ENCODE results near the gene CBX4.

The CBX4 gene

DNA sequence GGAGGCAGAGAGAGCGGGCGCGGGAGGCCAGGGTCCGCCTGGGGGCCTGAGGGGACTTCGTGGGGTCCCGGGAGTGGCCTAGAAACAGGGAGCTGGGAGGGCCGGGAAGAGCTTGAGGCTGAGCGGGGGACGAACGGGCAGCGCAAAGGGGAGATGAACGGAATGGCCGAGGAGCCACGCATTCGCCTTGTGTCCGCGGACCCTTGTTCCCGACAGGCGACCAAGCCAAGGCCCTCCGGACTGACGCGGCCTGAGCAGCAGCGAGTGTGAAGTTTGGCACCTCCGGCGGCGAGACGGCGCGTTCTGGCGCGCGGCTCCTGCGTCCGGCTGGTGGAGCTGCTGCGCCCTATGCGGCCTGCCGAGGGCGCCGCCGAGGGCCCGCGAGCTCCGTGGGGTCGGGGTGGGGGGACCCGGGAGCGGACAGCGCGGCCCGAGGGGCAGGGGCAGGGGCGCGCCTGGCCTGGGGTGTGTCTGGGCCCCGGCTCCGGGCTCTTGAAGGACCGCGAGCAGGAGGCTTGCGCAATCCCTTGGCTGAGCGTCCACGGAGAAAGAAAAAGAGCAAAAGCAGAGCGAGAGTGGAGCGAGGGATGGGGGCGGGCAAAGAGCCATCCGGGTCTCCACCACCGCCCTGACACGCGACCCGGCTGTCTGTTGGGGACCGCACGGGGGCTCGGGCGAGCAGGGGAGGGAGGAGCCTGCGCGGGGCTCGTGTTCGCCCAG lies 1.2 kb upstream of the CBX4 start:
- TF ChIP-seq, protein P1, sequence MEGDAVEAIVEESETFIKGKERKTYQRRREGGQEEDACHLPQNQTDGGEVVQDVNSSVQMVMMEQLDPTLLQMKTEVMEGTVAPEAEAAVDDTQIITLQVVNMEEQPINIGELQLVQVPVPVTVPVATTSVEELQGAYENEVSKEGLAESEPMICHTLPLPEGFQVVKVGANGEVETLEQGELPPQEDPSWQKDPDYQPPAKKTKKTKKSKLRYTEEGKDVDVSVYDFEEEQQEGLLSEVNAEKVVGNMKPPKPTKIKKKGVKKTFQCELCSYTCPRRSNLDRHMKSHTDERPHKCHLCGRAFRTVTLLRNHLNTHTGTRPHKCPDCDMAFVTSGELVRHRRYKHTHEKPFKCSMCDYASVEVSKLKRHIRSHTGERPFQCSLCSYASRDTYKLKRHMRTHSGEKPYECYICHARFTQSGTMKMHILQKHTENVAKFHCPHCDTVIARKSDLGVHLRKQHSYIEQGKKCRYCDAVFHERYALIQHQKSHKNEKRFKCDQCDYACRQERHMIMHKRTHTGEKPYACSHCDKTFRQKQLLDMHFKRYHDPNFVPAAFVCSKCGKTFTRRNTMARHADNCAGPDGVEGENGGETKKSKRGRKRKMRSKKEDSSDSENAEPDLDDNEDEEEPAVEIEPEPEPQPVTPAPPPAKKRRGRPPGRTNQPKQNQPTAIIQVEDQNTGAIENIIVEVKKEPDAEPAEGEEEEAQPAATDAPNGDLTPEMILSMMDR (IDR thresholded peaks at IDR 0.05; ENCODE audit: low read depth, low read length), result no peak; the same call in 1 of the 2 replicates
- DNase-seq (ENCODE audit: extremely low read depth, low read depth), result no peak

DNA sequence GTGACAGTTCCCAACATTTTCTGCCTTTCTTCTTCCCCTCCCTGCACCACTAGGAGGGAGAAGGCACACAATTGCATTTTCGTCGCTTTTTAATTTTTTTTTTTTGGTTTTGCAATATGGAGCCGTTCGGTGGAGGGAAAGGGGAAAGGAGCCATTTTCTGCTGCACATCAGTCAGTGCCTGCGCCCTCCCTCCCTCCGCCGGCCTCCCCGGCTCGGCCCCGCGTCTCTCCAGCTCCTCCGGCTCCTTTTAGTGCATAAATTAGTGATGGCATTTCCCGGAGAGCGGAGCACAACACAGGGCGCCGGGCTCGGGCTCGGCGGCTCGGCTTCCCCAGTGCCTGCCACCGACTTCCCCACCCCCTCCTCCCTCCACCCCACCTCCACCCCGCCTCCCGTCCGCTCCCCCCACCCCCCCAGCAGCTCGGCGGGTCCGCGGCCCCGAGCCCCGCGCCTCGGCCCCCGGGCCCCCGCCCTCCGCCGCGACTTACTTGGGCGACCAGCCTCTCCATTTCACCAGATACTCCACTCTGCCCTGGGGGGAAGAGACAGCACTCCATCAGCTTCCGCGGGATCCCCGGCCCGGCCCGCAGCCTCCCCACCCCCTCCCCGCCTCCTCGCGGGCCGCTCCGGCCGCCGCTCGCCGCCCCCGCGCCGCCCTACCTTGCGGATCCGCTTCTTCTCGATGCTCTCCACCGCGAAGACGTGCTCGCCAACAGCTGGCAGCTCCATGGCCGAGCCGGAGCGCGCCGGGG lies 542 bp downstream of the CBX4 start:
- DNase-seq (ENCODE audit: extremely low read depth, low read depth), result no peak
- TF ChIP-seq, protein P1 (IDR thresholded peaks at IDR 0.05; ENCODE audit: low read depth, low read length), result no peak; the same call in none of the 2 replicates

DNA sequence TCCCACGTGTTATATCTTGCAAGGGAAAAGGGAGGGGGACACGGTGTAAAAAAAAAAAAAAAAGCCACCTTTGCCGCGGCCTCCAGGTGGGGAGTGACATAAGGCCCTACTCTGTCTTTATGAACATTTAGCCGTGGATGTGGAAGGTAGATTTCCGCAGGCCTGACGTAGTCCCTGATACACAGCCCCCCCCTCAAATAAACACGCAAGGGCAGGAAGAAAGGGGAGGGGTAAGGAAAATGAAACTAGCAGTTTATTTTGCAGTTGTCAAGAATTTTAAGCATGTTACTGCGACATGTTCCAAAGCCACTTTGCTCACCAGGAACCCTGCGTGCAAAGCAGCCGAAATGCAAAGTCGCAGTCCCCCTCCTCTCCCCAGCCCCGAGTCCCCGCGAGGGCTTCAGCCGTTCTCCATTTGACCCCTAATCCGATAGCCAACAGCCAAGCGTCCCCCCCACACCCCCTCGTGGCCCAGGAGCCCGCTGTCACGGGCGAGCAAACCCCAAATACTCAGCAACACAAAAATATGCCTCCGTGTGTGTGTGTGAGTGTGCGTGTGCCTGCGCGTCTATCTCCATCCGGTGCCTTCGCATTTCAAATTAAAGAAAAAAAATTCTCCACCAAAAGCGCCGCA lies 1.2 kb downstream of the CBX4 start:
- no peak for DNase-seq (ENCODE audit: extremely low read depth, low read depth)
- TF ChIP-seq, protein P1 (IDR thresholded peaks at IDR 0.05; ENCODE audit: low read depth, low read length), result no peak

DNA sequence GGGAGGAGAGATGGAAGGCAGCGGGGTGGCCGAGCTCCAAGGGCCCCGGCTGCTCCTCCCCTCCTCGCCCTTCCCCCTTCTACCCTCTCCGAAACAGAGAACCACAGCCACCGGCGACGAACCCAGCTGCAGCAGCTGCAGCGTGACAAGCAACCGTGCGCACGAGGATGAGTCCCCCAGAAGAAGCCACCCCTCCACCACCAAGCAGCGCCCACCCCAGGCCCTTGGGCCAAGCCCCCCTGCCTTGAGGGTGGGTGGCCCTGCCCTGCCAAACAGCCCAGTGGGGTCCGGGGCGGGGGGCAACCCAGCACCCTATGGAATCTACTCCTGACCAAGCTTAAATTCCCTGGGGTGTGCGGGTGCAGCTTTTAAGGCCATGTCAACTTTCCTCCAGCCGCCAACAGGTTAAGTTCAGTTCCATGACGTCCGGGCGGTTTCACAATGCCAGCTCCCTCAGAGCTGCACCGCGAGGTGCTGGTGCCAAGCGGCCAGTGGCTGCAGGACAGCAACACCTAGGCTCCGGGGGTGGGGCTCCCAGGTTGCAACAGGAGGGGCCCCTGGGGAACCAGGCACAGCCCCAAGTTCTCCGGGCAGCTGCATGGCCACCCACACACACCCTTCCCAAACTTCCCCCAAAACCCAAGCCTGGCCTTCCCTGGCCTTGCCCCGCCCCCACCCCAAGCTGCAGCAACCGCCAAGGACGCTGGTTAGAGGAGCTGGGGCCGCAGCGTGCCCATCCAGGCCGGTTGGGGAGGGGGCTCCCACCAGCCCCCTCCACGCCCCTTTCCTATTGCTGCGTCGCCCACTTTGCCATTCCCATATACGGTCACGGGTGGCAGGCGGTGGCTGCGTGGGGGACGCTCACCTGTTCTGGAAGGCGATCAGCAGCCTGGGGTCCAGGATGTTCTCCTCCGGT lies 2.0 kb downstream of the CBX4 start:
- TF ChIP-seq, protein P1 (IDR thresholded peaks at IDR 0.05; ENCODE audit: low read depth, low read length), result peak; percentile 5; the same call in 1 of the 2 replicates
- no peak for DNase-seq (ENCODE audit: extremely low read depth, low read depth)

DNA sequence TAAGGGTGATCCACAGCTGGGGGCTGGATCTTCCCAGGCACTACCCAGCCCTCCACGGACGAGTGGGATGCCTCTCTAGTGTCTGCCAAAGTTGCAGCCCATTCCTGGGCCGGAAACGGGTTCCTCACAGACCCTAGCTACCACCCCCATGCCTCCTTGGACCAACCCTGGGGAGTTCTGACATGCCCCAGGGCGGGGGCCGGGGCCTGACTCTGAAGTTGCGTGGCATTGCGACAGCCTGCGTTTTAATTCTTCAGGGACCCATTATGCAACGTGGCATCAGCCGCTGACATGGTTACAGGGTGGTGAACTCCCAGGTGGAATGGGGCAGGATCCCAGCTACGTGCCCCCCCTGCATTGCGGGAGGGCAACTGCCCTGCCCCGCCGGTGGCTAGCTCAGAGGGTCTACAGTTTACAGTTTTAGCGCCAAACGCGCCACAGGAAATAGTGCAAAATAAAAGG lies 2.7 kb downstream of the CBX4 start:
- DNase-seq (ENCODE audit: extremely low read depth, low read depth), result no peak
- TF ChIP-seq, protein P1 (IDR thresholded peaks at IDR 0.05; ENCODE audit: low read depth, low read length), result no peak

DNA sequence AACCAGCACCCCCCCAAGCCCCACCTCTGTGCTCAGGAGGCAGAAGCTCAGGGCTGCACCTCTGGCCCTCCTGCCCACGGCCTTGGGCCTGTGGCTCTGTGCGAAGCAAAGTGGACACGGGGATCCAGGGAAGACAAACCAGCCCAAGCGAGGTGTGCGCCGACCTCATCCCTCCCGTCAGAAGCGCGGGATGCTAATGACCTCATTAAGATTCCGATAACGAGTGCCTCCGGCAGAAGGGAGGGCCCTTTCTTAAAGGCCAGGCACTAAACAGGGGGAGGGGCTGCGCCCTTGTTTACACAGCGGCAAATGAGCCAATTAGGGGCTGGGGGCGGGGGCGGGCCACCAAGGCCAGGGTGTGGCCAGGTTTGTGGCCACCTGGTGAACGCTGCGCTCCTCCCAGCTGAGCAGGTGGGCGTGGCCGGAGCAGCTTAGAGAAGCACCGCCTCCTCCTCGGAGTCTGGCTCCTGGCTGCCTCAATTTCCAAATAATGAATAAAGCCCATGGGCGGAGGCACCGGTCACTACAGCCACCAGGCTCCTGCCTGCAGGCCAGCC lies 3.2 kb downstream of the CBX4 start:
- TF ChIP-seq, protein P1 (IDR thresholded peaks at IDR 0.05; ENCODE audit: low read depth, low read length), result no peak
- no peak for DNase-seq (ENCODE audit: extremely low read depth, low read depth)
